GM15510 (cell line): Measurements from ENCODE around the gene CD79B.

ENCODE experiments used
- POLR2A ChIP-seq: IDR thresholded peaks from 3 replicates; pipeline ENCODE4 v1.6.1; 2011; ENCODE audit warnings: borderline replicate concordance; ENCODE audit not compliant: insufficient read length; ENCODE audit errors: extremely low read depth

Gene CD79B

DNA sequence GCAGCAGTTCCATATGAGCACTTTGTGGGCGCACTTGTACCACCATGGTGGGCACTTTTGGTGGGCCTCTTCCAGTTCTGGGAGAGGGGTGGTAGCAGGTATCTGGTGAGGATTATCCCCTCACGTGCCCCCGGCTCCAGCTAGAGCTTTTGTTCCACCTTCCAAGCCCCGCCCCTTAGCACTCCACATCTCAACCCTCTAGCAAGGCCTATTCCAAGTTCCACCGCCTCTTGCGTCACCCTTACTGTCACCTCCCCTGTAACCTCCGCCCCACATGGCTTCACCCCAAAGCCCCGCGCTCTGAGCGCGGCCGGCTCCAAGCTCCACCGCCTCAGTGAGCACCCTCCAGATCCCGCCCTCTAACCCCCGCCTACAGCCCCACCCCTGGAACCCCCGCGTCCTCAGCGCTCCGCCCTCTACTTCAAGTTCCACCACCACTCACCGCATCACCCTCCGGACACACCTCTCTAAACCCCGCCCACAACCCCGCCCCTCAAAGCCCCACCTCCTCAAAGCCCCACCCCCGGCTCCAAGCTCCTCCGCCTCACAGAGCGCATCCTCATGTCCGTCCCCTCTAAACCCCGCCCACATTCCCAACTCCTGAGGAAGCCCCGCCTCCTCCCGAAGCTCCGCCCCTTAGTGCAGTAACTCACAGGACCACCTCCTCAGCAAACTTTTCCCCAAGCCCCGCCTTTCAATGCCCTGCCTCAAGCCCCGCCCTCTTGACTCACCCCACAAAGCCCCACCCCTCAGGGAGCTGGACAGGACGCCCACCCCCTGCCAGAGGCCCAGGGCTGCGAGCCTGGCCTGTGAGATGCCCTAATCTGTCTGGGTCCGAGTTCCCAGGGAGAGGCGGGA, 29.5 kb upstream of the CD79B start:
- no peak for TF ChIP-seq POLR2A

DNA sequence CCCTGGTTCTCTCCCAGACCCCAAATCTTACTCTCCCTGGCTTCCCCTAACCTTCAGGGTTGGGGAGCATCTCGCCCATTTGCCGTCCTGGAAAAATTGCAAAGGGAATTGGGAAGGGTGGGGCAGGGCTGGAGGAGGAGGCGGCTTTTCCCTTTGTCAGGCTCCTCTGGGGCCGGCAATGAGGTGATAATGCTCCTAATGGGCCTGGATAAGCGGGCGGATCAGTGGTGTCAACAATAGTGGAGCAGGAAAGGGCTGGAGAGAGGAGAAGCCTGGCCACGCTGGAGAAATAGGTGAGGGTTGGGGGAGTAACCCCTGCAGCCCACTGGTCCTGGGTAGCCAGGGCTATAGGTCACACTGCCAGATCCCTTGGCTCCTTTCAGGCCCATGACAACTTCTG, 28.3 kb upstream of the CD79B start:
- TF ChIP-seq POLR2A: no peak

DNA sequence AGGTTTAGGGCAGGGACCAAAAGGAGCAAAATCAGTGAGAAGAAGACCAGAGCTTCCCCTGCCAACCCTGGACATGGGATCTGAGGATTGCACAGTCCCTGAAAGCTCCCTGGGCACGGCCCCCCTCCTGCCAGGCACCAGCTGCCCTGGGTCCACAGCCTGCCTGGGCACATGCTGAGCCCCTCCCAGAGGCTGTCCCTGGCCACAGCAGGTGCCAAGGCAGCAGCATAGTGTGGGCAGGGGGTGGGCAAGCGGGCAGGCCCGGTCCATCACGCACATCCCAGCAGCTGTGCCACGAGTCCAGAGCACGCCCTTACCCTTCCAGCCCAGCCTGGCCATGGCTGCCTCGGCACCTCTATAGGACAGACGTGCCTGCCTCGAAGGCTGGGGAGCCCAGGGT, 27.9 kb upstream of the CD79B start:
- no peak for TF ChIP-seq POLR2A

DNA sequence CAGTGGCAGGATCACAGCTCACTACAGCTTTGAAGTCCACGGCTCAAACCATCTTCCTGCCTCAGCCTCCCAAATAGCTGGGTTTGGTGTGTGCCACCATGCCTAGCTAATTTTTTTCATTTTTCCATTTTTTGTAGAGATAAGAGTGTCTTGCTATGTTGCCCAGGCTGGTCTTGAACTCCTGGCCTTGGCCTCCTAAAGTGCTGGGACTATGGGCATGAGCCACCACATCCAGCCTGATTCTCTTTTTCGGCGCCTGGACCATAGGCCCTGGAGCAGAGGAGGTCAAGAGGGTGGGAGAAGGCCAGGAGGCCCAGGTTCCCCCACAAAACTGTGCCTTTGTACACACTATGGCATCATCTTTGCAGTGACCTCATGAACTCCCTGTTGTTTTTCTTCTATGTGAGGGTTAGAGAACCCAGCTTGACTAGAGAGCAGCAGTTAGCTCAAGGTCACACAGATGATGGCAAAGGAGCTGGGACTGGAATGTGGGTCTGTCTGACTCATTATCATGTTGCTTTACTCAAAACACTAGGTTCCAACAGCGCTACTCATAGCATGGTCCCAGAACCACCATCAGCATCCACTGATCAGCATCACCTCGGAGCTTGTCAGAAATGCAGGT, 24.3 kb upstream of the CD79B start:
- TF ChIP-seq POLR2A: no peak

DNA sequence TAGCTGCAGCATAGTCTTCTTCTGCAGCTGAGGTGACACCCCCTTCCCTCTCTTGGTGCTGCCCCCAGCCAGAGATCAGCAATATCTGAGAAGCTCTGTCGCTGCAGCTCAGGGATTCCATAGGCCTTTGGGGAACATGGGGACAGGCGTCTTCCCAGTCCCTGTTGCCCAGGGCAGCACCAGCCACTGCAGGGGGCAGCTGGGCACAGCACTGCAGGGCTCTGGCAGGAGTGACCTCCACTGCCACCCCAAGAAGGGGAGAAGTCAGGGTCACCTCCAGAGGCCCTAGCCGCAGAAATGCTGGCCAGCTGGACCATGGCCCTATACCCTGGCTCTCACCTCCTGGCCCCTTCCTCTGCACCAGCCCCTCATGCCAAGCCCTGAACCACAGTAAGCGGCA, 23.7 kb upstream of the CD79B start:
- TF ChIP-seq POLR2A: no peak

DNA sequence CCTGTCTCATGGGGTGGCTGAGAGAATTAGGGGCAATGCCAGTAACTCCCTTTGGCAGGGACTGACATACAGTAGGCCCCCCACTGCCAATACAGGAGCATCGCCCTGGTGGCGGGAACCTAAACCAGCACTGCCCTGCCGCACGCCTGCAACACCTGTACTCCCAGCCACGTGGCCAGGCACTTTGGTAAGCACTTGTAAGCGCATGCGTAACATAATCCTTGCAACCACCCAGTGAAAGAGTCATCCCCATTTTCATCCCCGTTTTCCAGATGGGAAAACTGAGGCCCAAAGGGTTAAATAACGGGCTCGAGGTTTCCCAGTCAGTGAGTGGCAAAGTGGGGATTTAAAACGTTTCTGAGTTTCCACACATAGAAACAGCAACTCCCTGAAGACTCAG, 23.1 kb upstream of the CD79B start:
- no peak for TF ChIP-seq POLR2A

DNA sequence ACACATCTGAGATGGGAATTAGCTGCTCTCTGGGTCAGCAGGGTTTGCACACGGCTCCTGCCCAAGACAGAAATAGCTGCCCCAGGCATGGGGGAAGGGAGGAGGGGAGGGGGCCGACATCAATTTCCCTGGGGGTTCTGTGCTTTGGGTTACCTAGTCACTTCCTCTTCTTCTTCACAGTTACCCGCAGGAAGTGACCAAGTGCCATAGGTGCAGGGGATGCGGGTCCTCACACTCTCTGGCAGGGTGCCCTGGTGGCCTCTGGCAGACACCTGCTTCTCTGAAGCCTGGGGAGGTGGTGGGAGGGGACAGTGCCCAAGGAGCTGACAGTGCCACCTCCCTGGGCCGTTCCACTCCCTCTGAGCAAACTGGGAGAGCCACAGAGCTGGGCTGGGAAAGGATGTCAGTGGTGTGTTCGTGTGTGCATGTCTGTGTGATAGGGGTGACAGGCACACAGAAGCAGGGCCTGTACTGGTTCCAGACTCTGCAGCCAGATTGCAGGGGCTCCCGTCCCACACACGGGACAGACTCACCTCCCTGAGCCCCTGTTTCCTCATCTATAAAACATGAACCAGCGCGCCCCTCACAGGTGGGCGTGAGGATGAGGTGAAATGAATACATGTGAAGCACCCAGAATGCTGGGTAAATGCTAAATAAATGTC, 22.4 kb upstream of the CD79B start:
- no peak for TF ChIP-seq POLR2A

DNA sequence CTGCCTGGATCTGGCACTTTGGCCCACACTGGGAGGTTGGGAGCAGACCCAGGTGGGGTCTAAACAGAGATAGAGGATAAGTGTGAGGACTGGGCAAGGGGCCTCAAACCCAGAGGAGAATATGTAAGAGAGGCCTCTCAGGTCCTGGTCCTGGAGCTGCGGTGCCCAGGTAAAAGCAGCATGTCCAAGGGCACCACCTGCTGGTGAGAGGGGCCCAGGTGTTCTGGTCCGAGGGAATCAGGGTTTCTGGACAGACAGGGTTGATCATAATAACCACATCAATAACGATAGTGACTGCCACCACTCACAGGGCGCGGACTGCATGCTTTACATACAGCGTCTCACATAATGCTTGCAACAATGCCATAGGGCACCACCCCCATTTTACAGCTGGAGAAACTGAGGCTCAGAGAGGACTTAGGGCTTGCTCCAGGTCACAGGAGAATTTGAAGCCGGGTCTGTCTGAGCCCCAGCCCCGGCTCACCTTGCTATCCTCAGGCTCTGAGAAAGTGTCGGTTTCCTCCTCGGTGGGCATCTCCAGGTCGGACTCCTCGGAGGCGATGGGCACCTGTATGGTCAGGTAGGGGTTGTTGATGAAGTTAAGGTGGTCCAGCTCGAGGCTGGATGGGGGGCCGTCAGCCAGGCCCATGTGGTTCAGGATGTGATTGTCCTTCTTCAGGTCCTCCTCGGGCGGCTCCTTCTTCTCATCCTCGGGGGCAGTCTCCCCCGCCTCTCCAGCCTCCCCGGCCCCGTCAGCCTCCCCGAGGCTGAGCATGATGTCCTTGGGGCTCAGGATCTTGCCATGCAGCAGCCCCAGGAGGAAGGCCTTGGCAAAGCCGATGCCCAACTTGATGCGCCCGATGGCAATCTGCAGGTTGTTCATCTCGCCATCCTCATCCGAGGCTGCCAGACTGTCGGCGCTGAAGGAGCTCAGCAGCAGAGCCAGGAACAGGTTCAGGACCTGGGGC, 19.1 kb upstream of the CD79B start:
- no peak for TF ChIP-seq POLR2A

DNA sequence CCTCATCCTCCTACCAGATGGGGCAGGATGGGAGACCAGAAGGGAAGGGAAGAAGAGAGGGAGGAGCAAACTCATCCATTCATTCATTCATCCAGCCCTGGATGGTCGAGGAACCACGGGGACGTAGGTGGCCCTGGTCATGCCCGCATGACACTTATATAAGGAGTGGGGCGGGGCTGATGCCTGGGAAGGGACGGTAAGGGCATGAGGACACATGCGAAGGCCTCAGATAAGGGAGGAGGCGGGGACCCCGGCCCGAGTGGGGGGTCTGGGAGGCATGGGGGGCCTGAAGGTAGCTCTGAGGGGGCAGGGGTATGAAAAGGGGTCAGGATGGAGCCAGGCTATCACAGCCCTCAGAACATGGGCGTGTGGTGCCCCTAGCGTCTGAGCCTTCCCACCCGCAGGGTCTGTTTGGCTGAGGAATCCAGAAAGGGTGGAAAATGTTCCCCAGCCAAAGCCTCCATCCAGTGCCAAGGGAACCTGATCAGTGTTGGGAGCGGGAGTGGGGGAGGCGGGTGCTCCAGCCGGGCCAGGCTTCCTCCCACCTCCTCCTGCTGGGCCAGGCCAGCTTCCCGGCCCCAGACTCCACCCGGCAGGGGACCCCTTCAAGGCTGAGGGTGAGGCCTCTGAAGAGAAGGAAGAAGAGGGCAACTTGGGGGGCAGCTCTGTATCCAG, 17.6 kb upstream of the CD79B start:
- no peak for TF ChIP-seq POLR2A

DNA sequence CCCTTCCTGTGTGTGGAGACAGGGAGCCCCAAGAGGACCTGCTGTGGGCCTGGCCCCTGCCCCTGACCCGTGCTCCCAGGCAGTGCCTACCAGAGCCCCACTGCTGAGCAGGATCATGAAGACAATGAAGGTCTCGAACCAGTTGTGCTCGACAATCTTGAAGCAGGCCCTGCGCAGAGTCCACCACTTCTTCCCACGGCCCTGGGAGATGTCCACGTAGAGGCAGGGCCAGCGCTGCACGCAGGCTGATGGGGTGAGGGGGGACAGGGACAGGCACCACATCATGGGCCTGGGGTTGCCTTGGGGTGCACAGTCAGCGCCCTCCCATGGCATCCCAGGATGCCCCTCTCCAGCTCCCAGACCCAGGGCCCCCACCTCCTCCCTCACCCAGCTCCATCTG, 16.4 kb upstream of the CD79B start:
- no peak for TF ChIP-seq POLR2A

DNA sequence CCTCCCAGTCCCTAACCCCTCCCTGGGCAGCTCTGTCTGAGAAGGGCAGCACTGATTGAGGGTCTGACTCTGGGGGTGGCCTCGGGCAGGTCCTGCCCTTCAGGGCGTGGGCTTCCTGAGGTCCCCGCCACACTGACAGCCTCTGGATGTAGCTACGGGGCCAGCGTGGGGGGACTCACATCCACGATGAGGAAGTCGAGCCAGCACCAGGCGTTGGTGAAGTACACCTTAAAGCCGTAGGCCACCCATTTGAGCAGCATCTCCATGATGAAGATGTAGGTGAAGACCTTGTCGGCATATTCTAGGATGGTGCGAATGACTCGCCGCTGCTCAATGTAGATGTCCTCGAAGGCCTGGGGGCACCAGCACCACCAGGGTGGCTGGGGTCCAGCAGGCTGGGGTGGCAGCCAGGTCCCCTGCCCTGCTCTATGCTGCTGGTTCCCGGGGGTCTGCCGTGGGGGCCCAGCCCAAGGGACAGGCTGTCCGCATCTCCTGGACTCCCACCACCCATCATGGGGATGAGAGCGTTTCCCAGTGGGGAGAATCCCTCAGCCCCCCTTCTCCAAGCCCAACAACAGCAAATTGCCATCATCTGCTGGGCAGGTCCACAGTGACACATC, 15.7 kb upstream of the CD79B start:
- TF ChIP-seq POLR2A: no peak

DNA sequence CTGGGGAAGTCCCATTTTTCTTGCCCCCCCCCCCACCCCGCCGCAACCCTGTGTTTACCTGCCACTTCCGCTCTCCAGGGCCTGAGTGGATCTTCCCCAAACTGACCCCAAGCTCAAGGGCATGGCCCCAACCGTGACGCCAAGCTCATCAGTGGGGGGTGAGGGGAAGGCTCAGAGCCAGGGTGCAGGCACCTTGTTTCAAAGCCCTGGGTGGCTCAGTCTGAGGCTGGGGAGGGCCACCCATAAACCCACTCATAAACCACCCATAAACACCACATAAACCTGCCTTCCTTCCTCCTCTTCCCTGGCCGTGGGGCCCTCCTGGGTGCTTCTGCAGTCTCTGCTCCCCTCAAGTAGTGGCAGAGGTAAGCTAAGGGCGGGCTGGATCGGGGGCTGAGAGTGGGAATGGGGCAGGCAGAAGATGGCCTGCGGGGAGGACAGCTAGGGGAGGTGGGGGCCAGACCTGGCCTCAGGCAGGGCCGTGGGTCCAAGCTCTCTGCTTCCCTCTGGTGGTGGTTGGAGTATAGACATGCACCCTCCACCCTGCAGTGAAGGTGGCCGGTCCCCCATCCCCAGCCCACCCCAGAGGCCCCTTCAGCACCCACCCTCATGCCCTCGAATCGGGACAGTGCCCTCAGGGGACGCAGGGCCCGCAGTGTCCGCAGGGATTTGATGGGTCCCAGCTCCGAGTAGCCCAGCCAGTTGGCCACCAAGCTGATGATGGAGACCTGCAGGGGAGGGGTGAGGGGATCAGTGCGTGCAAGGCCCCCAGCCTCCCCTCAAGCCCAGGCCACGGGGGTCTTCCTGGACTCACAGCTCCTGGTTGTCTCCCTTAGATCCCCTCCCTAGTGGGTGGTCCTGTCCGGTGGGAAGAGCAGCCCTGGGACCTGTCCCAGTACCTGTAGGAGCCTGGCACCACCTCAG, 14.6 kb upstream of the CD79B start:
- no peak for TF ChIP-seq POLR2A
